Right hindlimb (tissue), 1 donor: ENCODE data around the gene SPATA6L.

Experiments
- DNase-seq: peaks from one replicate; pipeline ENCODE4 v3.0.0-alpha.2; 2018

Gene SPATA6L

DNA sequence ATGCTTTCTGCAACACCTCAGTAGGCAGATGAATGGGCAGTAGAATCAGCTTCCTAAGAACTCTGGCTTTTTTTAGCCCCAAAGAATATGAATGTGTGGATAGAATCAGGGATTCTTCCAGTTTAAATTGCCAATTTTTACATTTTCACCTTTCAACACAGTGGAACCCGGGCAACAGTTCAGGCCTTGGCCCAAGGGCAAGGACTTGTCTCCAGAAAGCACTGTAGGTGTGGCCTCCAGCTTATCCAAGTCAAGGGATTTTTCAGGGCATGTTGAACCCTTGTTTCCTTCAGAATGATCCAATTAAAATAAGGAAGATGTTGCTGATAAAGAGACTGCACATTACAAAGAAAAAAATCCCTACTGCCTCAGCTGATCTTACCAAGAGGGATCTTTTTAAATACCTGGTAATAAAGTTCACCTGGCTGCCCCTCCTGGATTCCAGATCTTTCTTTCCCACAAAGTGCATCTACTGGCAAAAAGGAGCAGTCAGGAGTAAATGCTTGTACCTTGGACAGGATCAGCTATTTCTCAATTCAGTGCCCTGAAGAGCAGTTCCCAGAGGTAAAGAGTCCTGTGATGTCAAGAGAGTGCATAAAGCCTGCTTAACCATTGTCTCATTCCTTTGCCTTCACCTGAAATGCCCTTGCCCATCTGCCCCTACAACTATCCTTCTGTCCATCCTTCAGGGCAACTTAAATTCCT, 84.3 kb downstream of the SPATA6L start:
- no peak for DNase-seq

DNA sequence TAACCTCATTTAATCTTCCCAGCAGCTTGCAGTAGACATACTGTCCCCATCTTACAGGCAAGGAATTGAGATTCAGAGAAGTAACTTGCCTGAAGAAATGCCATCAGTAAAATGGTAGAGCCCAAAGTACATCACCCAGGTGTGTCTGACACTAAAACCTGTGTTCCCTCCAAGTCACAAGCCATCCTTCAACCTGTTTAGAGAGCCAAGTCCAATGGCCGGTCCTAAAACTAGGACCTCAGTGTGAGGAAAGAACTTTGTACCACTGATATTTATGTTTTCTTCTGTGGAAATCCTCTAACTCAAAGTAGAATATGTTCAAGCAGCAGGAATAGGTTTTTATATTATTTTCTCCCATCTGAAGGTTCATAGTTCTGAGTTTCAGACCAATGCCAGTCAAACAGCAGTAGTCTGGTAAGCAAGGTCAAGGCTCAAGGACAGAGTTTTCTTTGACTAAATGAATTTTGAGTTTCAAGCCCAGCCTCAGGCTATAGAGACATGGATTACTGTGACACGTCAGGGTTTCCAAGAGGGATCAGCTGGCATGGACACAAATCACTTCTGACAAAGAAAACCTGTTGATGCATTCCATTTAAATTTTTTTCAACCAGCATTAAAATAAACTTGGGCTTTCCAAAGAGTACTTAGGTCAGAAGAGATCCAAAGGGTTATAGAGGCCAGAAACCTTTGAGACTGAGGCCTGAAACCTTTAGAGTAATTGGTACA, 85.1 kb downstream of the SPATA6L start:
- no peak for DNase-seq

DNA sequence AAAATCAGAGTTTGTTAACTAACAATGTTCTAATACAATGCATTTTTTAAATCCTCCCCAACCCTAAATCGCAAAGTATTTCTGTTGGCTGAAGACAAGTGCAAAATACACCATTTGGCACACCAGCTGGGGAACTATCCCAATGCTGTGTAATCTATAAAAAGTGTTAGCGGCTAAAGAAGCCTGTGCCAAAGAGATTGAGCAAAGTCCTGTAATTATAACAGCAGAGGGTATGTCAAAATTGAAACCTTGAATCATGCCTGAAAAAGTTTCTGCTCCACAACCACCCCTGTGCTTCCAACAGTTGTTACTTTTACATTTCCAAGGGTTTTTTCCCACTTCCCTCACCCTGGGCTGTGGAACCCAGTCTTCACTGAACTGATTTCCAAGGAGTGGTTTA, 87.3 kb downstream of the SPATA6L start:
- DNase-seq: no peak

DNA sequence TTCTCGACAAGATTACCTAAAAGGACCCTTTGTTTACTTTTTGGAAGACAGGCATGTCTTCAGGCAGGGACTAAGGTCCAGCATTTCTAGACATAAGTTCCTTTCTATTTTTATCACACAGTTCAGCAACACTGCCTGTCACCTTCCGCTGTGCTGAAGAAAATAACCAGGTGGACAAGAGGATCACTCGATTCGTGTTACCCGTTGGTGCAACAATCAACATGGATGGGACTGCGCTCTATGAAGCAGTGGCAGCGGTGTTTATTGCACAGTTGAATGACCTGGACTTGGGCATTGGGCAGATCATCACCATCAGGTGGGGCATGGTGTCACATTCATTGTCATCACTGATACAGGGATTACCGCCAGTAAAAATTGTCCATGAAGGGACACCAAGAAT, 89.8 kb downstream of the SPATA6L start:
- DNase-seq: no peak

DNA sequence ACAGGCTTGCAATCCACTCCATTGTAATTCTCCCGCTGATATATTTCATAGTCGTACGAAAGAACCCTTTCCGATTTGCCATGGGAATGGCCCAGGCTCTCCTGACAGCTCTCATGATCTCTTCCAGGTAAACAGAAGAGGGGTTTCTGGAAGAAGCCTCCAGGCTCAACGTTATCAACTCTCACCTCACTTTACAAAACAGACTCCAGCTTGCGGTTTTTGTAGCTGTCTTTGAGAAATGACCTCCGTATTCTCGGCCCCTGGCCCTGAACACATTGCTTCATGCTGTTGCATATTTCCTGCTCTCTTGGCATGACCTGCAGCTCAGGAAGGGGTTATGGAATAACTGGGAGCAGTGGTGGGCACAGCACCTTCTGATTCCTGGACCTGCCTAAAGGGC, 90.3 kb downstream of the SPATA6L start:
- DNase-seq: no peak

DNA sequence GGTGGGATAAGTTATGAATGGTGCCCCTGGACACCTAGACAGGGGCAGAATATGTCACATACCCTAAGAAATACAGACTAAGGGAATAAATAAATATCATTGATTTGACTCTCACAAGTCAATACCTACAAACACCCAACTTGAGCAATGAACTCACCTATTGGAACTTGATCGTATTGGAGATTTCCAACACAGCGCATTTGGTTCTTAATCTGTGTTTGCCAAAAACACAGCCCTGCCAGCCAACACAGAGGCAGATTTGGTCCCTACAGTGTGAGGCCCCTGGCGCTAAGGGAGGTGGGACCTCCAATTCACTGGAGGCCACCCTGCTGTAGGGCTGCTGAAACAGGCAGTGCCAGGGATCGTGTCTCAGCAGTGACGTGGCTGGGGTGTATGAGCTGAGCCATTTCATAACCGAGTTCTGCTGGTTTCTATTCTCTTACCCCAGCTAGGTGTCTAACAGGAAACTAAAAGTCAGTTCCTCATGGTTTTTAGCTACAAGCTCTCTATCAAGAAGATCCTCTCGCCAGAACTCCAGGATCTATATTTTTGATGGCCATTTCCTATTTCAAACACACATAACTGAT, 91.5 kb downstream of the SPATA6L start:
- DNase-seq: no peak

DNA sequence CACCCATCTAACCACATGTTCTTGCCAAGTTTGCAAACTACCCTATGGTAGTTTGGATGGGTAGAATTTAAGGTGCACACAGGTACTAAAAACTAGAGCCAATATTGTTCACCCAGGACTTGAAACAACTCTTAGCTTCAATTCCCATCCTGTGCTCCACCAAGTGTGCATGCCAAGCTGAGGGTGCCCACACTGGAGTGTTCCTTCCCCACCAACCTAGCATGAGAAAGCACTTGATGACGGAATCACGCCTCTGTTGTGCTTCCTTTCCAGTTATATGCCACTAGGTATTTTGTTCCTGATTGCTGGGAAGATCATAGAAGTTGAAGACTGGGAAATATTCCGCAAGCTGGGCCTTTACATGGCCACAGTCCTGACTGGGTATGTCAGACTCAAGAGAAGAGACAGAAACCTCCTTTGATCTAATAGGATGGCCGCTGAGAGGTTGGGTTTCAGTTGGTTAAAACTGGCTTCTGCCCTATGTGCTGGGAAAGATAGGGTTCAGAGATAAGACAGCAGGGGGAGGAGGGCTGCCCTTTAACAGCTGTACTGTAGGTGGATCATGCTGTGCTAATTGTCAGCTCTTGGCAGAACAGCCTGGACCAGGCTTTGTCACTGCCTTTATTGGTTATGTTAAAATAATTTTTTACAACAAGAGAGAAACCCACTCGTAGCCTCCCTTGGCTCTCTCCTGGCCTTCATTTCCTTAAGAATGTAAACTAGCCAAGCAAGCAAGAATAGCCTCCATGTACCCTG, 92.5 kb downstream of the SPATA6L start:
- DNase-seq: no peak

DNA sequence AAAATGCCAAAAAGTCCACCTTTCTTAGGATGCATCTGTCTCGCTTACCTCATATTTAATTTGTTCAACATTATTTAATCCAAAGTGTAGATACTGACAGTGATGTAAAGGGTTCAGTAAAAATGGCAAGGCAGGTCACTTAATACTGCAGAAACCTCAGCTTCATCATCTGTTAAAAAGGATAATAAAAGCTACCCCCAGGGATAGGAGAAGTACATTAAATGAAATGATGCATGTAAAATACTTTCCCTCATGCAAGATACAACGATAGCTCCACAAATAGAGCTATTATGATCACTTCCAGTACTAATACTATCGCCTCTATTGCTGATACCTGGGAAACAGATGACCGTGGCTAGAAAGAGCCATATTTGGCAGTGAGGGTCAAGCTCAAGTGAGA, 93.1 kb downstream of the SPATA6L start:
- no peak for DNase-seq

DNA sequence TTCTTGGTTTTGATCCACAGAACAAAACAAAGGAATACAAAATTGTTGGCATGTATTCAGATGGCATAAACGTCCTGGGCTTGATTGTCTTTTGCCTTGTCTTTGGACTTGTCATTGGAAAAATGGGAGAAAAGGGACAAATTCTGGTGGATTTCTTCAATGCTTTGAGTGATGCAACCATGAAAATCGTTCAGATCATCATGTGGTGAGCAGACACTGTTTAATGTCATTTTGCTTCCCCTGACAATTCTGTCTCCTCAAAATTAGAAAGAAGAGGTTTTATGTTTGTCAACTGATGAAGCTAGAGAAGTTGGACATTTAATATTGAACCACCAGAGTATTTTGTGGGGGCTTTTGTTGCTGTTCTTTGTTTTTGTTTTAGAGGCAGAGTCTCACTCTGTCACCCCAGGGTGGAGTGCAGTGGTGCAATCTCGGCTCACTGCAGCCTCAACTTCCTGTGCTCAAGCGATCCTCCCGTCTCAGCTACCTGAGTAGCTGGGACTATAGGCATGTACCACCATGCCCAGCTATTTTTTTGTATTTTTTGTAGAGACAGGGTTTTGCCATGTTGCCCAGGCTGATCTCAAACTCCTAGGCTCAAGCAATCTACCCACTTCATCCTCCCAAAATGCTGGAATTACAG, 94.0 kb downstream of the SPATA6L start:
- no peak for DNase-seq

DNA sequence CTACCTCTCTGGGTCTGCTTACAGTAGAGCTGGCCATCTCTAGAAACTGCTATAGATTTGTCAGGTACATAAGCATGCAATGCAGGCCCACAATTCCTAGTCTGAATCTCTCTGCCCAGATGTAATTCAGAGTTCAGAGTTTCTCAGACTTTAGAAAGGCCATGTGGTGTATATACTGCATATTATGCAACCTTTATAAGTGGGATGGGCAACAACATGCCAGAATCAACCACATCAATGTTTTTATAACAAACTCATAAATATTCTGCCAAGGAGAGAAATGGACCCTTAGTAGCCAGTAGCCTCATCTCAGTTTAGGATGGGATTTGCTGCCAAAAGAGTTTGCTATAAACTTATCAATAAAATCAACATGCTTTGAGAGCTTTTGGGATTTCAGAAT, 97.2 kb downstream of the SPATA6L start:
- no peak for DNase-seq

DNA sequence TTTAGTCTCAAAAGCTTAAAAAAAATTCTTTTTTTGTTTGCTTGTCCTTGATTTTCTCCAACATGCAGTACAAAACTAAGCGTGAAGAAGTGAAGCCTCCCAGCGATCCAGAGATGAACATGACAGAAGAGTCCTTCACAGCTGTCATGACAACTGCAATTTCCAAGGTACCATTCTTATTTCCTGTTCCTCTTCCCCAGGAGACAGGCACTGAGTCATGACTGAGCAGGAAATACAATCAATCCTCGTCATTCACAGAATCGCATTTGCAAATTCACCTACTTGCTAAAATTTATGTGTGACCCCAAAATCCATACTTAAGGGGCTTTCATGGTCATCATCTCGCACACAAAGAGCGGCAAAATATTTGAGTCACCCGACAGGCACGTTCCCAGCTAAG, 98.7 kb downstream of the SPATA6L start:
- DNase-seq: no peak

DNA sequence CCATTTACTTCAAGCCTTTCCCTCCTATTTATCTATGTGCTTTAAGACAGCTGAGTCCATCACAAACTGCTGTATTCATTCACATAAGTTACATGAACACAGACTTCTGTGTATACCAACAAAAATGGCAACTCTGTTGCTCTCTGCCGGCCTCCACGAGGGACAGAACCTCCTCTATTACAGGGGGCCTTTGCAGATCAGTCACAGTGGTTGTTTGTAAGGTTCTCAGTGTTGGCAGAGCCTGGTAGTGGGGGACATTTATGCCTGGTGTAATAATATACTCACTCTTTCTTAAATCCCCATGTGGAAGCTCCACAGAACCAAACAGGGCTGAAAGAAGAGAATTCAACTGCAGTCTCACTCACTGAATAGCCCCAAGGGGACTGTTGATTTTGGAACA, 99.5 kb downstream of the SPATA6L start:
- no peak for DNase-seq

DNA sequence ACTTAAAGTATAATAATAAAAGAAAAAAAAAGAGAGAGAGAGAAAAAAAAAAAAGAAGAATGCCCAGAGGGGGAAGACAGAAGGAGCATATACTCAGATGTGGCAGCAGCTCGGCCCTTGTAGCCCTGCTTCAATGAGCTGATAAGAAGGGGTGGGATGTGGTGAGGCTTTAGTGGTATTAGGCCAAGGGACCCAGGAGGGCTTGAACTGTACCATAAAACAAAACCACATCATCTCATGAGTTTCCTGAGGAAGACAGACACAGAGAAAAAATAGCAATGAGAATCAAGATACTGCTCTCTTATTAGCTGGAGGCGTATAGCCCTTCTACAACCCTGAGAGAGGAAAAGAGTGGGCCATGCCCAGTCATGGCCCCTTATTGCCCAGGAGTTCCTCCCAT, 103.2 kb downstream of the SPATA6L start:
- DNase-seq: no peak

DNA sequence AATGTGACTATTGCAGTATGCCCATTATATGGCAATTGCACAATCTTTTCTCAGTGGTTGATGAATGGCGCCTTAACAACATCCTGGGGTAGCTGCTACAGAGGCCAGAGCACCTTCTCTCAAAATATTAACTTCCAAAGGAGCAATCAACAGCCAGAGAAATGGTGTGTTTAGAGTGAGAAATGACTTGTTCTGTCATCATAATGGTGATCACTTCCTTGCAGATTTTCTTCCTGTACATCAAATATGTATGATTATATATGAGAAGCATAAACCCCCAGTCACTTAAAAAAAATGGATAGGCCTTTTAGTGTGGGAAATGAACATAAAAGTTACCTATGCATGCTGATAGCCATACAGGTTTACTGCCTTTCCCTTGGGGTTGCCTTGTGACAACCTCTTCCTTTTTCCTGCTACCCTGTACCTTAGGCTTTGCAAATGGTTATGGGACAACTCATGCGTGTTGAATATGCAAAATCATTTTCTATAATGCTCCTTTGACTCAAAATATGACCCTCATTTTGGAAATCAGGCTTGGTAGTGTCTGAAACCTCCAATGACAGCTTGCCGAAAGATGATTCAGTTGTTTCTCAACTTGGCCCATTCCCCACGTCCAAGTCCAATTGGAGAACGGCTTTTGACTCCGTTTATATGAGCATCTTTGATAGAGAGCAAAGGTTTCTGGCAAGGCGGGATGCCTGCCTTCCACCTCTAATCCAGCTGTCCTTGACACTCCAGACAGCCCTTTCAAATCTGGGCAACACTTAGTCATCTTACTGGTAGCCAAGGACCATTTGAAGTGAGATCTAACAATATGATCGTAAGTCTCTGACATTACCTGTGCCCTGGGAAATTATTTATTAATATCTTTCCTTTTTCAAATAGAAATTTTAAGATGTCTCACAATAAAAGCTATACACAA, 106.8 kb downstream of the SPATA6L start:
- DNase-seq: no peak

DNA sequence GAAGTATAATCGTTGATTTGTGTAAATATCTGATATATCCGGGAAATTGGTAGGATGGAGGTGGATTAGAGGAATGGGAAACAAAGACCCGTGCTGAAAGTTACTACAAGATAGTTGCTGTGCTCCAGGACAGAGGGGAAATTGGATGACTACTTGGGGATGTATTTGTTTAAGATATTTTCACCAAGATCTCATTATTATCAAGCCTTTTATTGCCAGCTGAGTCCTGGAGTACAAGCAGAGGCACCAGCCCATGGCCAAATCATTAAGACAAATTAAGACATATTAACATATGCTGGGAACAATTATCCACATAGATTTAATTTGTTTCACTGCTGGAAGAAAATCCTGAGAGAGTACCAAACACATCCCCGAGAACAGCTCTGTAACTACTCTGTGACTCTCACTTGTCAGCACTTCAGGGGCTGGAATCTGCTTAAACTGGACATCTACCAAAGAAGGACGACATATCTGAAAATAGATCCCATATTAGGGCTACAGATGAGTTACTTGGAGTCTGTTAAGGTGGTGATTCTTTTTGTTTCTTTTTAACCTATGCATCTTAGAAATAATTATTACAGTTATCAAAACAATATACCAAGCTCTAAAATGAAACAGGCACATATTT, 107.8 kb downstream of the SPATA6L start:
- no peak for DNase-seq

DNA sequence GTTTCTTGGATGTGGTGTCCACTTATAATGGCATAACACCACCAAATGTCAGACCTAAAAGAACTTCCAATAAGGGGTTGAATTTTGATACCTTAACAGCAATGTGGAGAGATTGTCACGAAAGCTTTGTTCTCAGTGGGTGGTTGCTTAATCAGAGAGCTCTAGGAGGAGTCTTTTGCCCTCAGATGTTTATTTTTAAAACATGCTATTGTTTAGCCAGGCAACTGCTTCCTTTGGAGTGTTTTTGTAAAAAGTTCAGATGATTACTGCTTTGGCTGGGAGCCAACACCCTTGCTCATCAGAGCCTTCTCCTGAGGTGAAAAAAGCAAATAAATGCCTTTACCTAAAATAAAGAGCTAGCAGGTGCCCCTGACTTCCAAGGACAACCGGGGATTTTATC, 111.0 kb downstream of the SPATA6L start:
- DNase-seq: no peak

DNA sequence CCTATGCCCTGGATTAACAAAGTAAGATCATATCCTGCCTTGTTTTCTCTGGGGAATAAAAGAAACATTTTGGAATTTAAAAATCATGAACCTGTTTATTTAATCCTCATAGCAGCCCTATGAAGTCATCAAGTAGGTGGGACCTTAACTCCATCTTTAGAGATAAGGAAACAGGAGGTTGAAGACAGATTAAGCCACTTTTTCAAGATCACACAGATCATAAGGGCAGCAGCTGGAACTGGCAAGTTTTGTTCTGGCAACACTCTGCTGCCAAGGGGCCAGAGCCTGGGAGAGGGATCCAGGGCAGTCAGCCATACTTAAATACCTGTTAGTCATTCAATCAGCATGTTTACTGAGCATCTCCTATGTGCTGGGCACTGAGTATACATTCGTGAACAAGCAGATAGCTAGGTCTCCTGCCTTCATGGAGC, 112.3 kb downstream of the SPATA6L start:
- DNase-seq: no peak

DNA sequence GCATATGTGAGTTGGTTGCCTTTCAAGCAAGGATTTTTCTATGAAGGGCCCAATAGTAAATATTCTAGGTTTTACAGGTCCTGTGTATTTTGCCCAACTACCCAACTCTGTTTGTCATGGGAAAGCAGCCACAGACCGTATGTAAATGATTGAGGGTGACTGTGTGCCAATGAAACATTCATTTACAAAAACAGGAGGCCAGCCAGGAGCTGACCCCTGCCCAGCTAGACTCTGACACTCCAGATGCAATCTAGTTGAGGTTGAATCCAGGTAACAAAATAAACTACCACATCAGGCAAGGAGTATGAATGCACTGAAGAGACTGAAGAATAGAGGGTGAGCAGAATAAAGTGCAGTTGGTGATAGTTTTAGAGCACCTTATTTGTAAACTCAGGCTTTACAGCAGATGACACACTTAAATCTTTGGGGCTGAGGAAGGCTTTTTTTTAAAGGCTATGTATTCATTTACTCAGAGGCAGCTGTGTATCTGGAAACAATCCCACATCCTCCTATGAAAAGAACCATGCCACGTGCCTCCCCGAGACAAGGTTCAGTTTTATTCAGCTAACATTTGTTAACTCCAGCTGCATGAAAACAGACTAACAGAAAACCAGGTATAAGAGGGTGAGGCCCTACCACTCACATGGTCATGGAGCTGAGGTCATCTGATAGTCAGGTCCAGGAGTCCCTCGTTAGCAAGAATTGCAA, 115.3 kb downstream of the SPATA6L start:
- DNase-seq: no peak

DNA sequence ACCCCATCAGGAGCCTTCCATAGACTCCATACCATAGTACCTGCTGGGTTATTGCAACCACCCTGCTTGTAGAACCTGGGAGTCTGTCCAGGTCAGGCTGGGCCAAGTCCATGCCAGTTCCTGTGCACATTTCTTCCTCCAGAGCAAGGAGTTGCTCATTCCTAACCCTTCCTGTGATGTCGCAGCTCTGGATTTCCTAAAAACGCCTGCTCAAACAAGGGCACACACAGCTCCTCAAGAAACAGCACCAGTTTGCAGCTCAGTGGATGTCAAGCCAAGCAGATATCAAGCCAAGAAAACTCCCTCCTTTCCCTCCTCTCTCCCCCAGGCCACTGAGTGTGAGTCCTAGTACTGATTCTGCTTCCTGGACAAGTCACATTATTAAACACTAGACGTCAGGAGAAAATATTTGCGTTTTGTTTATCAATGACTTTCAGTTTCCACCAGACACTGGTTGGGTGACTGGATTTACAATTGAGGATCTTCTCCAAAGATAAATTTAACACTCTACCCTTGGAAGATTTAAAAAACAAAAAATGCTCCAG, 116.5 kb downstream of the SPATA6L start:
- DNase-seq: no peak
